ENCODE measurements around the gene SMPD3.

Gene SMPD3

GRCh38 chr16:68401871-68402747 lies 46.2 kb downstream of the SMPD3 start:
- DNase-seq = no peak

- DNase-seq = no peak
Measured at GRCh38 chr16:68400924-68401460, 47.3 kb downstream of the SMPD3 start.

GRCh38 chr16:68400083-68400923 lies 48.0 kb downstream of the SMPD3 start:
- DNase-seq = no peak

- no peak for DNase-seq
Measured at GRCh38 chr16:68399456-68399855, 48.9 kb downstream of the SMPD3 start.

GRCh38 chr16:68397710-68398201 lies 50.6 kb downstream of the SMPD3 start:
- DNase-seq = no peak

- no peak for DNase-seq
Measured at GRCh38 chr16:68396481-68396880, 51.8 kb downstream of the SMPD3 start.

GRCh38 chr16:68395815-68396214 lies 52.5 kb downstream of the SMPD3 start:
- DNase-seq = no peak

GRCh38 chr16:68395167-68395786 lies 53.0 kb downstream of the SMPD3 start:
- DNase-seq = no peak

- DNase-seq = no peak
Measured at GRCh38 chr16:68393333-68393732, 55.0 kb downstream of the SMPD3 start.

- no peak for DNase-seq
Measured at GRCh38 chr16:68389750-68390371, 58.4 kb downstream of the SMPD3 start.

- DNase-seq = no peak
Measured at GRCh38 chr16:68389006-68389405, 59.3 kb downstream of the SMPD3 start.

GRCh38 chr16:68388124-68388523 lies 60.2 kb downstream of the SMPD3 start:
- no peak for DNase-seq

- no peak for DNase-seq
Measured at GRCh38 chr16:68387301-68387700, 61.0 kb downstream of the SMPD3 start.

GRCh38 chr16:68386628-68387027 lies 61.7 kb downstream of the SMPD3 start:
- no peak for DNase-seq

- DNase-seq = no peak
Measured at GRCh38 chr16:68385371-68385770, 62.9 kb downstream of the SMPD3 start.

- no peak for DNase-seq
Measured at GRCh38 chr16:68384288-68385161, 63.8 kb downstream of the SMPD3 start.

GRCh38 chr16:68383858-68384257 lies 64.5 kb downstream of the SMPD3 start:
- DNase-seq = no peak

GRCh38 chr16:68382296-68382718 lies 66.0 kb downstream of the SMPD3 start:
- DNase-seq = no peak

GRCh38 chr16:68381363-68381724 lies 67.0 kb downstream of the SMPD3 start:
- no peak for DNase-seq

GRCh38 chr16:68380676-68381362 lies 67.5 kb downstream of the SMPD3 start:
- DNase-seq = no peak

GRCh38 chr16:68380348-68380670 lies 68.0 kb downstream of the SMPD3 start:
- DNase-seq = no peak

Measured in activated CD8-positive, alpha-beta memory T cell treated with anti-CD3 and anti-CD28 coated beads for 24 hours (primary cell).